OCI-LY3 (cell line): ENCODE measurements around the gene NFIC.

Experiments used
- H2AFZ ChIP-seq: fragments of 200-600, 300-600 bp; shearing (Covaris generic); 2 replicates; pipeline ENCODE4 v1.6.0; 2014; ENCODE audit warnings: antibody characterized with exemption, low read depth, low read length
- H3K27ac ChIP-seq: fragments of 200-600, 300-600 bp; sonication (generic); 2 replicates; pipeline ENCODE4 v1.5.1; 2014; ENCODE audit warnings: mild to moderate bottlenecking, low read length, moderate library complexity, mixed read lengths
- H3K27me3 ChIP-seq: fragments of 200-600, 300-600 bp; sonication (generic); 2 replicates; pipeline ENCODE4 v1.6.1; 2014; ENCODE audit warnings: low read depth, low read length, mixed read lengths
- H3K36me3 ChIP-seq: fragments of 200-600, 300-600 bp; sonication (generic); replicated peaks from 2 replicates; pipeline ENCODE3; 2014; ENCODE audit warnings: low read depth, low read length, mixed read lengths
- H3K4me1 ChIP-seq: fragments of 300-600, 200-600 bp; sonication (generic); 2 replicates; pipeline ENCODE4 v1.6.1; 2014; ENCODE audit warnings: low read length, mixed read lengths
- H3K4me2 ChIP-seq: fragments of 200-600, 300-600 bp; sonication (generic); 2 replicates; pipeline ENCODE4 v1.6.1; 2014; ENCODE audit warnings: low read length, mixed read lengths
- H3K4me3 ChIP-seq: fragments of 300-600, 200-600 bp; sonication (generic); 2 replicates; pipeline ENCODE4 v1.5.1; 2014; ENCODE audit warnings: antibody characterized with exemption, mild to moderate bottlenecking, low read length, moderate library complexity
- H3K79me2 ChIP-seq: fragments of 300-600, 200-600 bp; shearing (Covaris generic); 2 replicates; pipeline ENCODE4 v1.6.1; 2014; ENCODE audit warnings: mild to moderate bottlenecking, low read length, mixed read lengths
- H3K9ac ChIP-seq: fragments of 300-600, 200-600 bp; shearing (Covaris generic); 2 replicates; pipeline ENCODE4 v1.6.0; 2014; ENCODE audit warnings: mild to moderate bottlenecking, low read length, moderate library complexity
- H3K9me3 ChIP-seq: fragments of 200-600, 300-600 bp; shearing (Covaris generic); 2 replicates; pipeline ENCODE4 v1.6.1; 2014; ENCODE audit warnings: low read length, mixed read lengths; ENCODE audit not compliant: insufficient read depth
- H4K20me1 ChIP-seq: fragments of 200-600, 300-600 bp; sonication (generic); 2 replicates; pipeline ENCODE4 v1.6.1; 2016; ENCODE audit warnings: low read length, mixed read lengths; ENCODE audit not compliant: insufficient read depth
- EZH2phosphoT487 ChIP-seq: fragments of 200-600 bp; shearing (Covaris generic); IDR thresholded peaks from 2 replicates; pipeline ENCODE4 v1.6.1; 2018; ENCODE audit warnings: antibody characterized with exemption, mixed run types, low read depth
- TF ChIP-seq, protein P1 (sequence below): fragments of 200-600, 300-600 bp; sonication (generic); IDR thresholded peaks from 2 replicates; pipeline ENCODE4 v1.5.1; 2014; ENCODE audit warnings: antibody characterized with exemption, low read length, low read depth

NFIC gene

DNA sequence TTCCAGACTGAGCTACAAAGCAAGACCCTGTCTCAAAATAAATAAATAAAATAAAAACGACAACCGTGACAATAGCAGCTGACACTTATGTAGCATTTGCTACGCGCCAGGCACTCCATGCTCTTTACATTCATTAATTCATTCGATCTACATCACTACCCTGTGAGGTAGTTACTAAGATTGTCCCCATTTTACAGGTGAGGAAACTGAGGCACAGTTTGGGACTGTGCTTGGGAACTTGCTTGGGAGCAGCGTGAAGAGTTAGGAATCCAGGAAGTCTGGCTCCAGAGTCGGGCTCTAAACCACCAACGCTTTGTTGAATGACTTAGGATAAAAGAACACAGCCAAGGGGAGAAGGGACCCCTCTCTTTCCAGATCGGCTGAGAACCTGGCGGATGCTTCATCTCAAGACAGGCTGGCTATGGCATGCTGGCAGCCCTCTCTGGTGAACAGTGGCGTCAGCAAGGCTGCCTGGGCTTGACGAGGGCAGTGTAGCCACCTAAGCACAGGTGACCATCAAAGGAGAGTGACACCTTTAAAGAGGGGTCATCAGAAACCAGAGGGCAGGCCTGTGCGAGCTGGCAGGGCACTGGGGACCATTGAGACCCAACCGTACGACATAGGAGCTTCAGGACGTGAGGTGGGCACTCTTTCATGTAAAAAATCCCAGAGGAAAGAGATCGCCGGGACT lies 133.5 kb downstream of the NFIC start:
- Histone ChIP-seq H2AFZ (peak overlapping the region; percentile 71; the same call in 1 of the 2 replicates), H3K4me3 (peak overlapping the region; percentile 90), H3K4me2 (peak overlapping the region; percentile 92), H3K4me1 (peaks cover 14% of the 10 kb centered on the region), H3K9ac (peak overlapping the region; percentile 79), H3K27ac (peak overlapping the region; percentile 70), H4K20me1 (no peaks in the 10 kb centered on the region), H3K27me3 (no peaks in the 10 kb centered on the region), H3K36me3 (peaks cover 21% of the 10 kb centered on the region), H3K9me3 (no peaks in the 10 kb centered on the region), H3K79me2 (peaks cover 40% of the 10 kb centered on the region)
- TF ChIP-seq, protein P1, sequence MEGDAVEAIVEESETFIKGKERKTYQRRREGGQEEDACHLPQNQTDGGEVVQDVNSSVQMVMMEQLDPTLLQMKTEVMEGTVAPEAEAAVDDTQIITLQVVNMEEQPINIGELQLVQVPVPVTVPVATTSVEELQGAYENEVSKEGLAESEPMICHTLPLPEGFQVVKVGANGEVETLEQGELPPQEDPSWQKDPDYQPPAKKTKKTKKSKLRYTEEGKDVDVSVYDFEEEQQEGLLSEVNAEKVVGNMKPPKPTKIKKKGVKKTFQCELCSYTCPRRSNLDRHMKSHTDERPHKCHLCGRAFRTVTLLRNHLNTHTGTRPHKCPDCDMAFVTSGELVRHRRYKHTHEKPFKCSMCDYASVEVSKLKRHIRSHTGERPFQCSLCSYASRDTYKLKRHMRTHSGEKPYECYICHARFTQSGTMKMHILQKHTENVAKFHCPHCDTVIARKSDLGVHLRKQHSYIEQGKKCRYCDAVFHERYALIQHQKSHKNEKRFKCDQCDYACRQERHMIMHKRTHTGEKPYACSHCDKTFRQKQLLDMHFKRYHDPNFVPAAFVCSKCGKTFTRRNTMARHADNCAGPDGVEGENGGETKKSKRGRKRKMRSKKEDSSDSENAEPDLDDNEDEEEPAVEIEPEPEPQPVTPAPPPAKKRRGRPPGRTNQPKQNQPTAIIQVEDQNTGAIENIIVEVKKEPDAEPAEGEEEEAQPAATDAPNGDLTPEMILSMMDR: no peak
- no peak for TF ChIP-seq EZH2phosphoT487

DNA sequence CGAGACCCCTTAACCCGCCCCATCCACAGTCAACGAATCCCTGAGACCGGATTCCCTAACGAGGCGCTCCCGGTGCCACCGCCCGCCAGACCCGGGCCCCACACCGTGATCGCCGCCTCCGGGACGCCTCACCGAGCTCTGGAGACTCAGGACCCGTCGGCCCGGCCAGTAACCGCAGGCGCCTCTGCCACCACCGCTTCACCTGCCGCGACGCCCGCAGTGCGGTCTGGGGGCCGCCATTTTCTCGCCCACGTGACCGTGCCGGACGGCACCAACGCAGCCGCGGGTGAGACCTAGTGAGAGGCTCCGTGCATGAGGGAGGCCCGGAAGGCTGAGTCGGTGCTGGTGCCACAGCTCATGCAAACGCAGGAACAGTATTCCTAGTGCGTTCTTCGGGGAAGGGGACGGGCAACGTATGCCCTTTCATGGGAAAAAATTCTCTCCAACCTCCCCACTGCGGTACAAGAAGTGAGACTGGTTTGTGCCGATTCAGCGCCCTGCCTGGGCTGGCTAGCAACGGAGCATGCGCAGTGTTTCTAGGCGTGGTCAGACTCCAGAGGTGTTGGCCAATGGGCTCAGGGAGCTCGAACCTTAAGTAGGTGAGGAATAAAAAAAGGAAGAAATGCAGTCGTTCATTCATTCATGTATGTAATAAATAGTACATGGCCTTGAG lies 134.2 kb downstream of the NFIC start, which contains the start of gene DOHH:
TSS of gene DOHH (minus strand) at position 246 of the 673 bp plus-strand sequence. CDS start 3,860 bp downstream, outside the sequence.
- H3K27ac ChIP-seq: peak within 1 kb of the TSS; percentile 70
- no peak for TF ChIP-seq EZH2phosphoT487
- TF ChIP-seq, protein P1: no peak
- H3K9me3 ChIP-seq: no peaks in the 10 kb centered on the region
- H3K79me2 ChIP-seq: peaks cover 40% of the 10 kb centered on the region
- H3K4me3 ChIP-seq: peak within 1 kb of the TSS; percentile 90
- H3K9ac ChIP-seq: peak within 1 kb of the TSS; percentile 79
- H2AFZ ChIP-seq: peak within 1 kb of the TSS; percentile 97
- H3K27me3 ChIP-seq: no peaks in the 10 kb centered on the region
- peak within 1 kb of the TSS; percentile 92 for H3K4me2 ChIP-seq
- H3K4me1 ChIP-seq: peaks cover 17% of the 10 kb centered on the region
- H3K36me3 ChIP-seq: peaks cover 18% of the 10 kb centered on the region
- H4K20me1 ChIP-seq: no peaks in the 10 kb centered on the region

DNA sequence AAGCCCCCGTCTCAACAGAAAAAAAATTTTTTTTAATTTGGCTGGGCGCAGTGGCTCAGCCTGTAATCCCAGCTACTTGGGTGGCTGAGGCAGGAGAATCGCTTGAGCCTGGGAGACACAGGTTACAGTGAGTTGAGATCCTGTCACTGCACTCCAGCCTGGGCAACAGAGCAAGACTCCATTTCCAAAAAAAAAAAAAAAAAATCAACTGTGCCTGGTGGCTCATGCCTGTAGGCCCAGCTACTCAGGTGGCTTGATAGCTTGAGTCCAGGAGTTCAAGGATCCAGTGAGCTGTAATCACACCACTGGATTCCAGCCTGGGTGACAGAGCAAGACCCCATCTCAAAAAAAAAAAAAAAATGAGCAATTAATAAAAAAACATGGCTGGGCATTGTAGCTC lies 135.4 kb downstream of the NFIC start:
- TF ChIP-seq, protein P1: no peak
- no peak for TF ChIP-seq EZH2phosphoT487
- no peak overlapping the region for H2AFZ ChIP-seq
- H3K79me2 ChIP-seq: peaks cover 43% of the 10 kb centered on the region
- H3K36me3 ChIP-seq: peaks cover 7% of the 10 kb centered on the region
- H3K4me1 ChIP-seq: peaks cover 17% of the 10 kb centered on the region
- no peaks in the 10 kb centered on the region for H3K27me3 ChIP-seq
- H4K20me1 ChIP-seq: no peaks in the 10 kb centered on the region
- H3K4me2 ChIP-seq: no peak overlapping the region
- H3K9me3 ChIP-seq: no peaks in the 10 kb centered on the region
- no peak overlapping the region for H3K9ac ChIP-seq
- H3K4me3 ChIP-seq: no peak overlapping the region
- H3K27ac ChIP-seq: no peak overlapping the region

DNA sequence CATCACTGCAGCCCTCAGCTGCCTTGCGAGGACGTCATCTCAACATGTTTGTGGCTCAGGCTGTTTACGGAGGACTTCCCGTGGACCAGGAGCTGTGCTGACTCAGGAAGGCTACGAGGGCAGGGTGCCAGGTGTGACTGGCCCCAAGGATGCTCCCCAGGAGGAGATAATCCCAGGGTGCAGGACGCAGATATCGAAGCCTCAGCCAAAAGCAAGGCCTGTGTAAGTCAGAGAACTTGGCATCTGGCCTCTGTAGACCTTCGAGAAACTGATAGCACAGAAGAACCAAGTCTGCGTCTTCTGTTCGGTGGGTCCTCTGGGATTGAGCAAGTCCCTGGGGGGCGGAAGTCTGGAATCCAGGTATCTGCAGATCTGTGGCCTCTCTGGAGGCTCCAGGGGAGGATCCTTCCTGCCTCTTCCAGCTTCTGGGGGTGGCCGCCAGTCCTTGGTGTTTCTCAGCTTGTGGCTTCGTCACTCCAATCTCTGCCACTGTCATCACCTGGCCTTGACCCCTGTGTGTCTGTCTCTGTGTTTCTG lies 136.7 kb downstream of the NFIC start:
- Histone ChIP-seq H3K4me2 (no peak overlapping the region), H3K27me3 (no peaks in the 10 kb centered on the region), H3K4me3 (no peak overlapping the region), H2AFZ (no peak overlapping the region), H3K27ac (no peak overlapping the region), H3K36me3 (peaks cover 6% of the 10 kb centered on the region), H3K9me3 (no peaks in the 10 kb centered on the region), H3K9ac (no peak overlapping the region), H3K79me2 (peaks cover 43% of the 10 kb centered on the region), H4K20me1 (no peaks in the 10 kb centered on the region), H3K4me1 (peaks cover 25% of the 10 kb centered on the region)
- no peak for TF ChIP-seq EZH2phosphoT487
- TF ChIP-seq, protein P1: no peak
